NOMO-1 treated with DMSO at 0.1 percent for 48 hours (cell line): ENCODE data around the gene FOLH1.
"Not testable (repeated sequence)": the region's sequence is repeated elsewhere in the genome, so short reads cannot be mapped to it uniquely, and the experiment has no call there.

Experiments
- DNase-seq: peaks from one replicate; lab custom pipeline; 2025; ENCODE audit not compliant: unreplicated experiment; lab: John Stamatoyannopoulos, UW

Gene FOLH1

DNA sequence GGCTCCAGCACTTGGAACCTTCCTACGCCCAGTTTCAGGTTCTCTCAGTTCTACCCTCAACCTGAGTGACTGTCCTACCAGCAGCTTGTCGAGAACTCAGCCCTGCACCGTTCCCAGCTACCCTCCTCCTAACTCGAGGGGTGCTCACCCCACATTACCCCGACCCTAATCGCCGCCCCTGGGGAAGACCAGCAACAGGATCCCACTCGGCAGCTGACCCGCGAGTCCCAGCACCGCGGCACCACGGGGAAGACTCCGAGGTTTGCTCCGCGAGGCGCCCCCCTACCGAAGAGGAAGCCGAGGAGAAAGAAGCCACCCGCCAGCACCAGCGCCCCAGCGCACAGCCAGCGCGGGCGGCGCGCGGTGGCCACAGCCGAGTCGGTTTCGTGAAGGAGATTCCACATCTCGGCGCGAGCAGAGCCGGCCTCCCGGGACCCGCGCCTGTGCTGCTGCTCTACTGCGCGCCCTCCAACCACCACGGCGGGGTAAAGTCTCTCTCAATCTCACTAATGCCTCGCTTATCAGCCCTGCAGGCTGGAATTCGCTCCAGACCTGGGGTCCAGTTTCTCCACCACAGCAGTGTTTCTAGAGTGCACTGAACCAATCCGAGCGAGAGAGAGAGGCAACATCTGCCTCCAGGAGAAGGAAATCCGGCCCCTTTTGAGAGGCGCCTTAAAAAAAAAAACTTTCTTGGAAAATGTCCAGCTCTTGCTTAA, at the start of gene FOLH1:
FOLH1 (minus strand) TSS at position 597 of the 716 bp plus-strand sequence; CDS start at position 404, 193 bp downstream.
- no peak for DNase-seq

GRCh38 chr11:49255148-49255547, 46.7 kb upstream of the FOLH1 start:
- not testable (repeated sequence) for DNase-seq

GRCh38 chr11:49251212-49251611, 42.8 kb upstream of the FOLH1 start:
- DNase-seq = not testable (repeated sequence)

GRCh38 chr11:49250398-49251115, 42.2 kb upstream of the FOLH1 start:
- DNase-seq = not testable (repeated sequence)

- DNase-seq = not testable (repeated sequence)
These were observed 41.0 kb upstream of the FOLH1 start for GRCh38 chr11:49249363-49249762.

GRCh38 chr11:49233685-49234084, 25.3 kb upstream of the FOLH1 start:
- not testable (repeated sequence) for DNase-seq

DNA sequence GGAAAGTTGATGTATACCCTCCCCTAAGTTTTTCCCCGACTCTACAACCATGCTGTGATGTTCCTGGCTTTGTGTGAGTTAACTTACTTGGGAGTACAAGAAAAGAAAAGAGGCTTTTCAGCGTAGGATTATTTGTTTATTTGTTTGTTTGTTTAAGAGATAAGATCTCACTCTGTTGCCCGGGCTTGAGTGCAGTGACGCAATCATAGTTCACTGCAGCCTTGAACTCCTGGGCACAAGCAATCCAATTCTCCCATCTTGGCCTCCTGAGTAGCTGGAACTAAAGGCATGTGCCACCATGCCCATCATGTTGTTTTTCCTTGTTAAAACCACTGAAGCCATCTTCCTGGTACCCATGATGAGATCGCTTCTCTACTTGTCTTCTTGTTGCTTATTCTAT, 24.6 kb upstream of the FOLH1 start:
- DNase-seq = not testable (repeated sequence)

GRCh38 chr11:49231725-49232124, 23.3 kb upstream of the FOLH1 start:
- not testable (repeated sequence) for DNase-seq

- not testable (repeated sequence) for DNase-seq
These were observed 22.1 kb upstream of the FOLH1 start for GRCh38 chr11:49230534-49230933.

- not testable (repeated sequence) for DNase-seq
These were observed 21.6 kb upstream of the FOLH1 start for GRCh38 chr11:49230001-49230400.

- DNase-seq = not testable (repeated sequence)
These were observed 20.7 kb upstream of the FOLH1 start for GRCh38 chr11:49229136-49229535.

DNA sequence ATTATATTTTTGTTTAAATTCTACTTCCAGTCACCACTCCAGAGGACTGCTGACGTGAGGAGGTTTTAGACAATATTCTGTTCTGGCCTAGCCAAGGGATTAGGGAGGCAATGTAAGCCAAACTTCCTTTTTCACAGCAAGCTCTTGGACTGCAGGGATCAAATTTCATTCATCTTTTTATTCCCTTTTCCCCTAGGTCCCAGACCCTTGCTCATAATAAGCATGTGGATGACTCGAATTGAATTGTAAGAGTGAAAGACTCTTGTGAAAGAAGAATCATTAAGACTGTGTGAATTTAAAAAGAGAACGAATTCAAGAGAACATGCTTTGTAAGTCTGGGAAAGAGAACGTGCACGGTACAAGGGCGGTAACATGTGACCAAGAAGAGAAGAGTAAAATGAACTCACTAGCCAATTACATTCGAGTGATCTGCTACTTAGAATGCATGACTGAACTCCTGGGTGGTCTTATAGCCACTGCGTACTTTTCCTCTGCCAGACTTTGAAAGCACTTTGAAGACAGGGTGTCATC, 16.9 kb upstream of the FOLH1 start:
- not testable (repeated sequence) for DNase-seq

GRCh38 chr11:49221112-49221511, 12.7 kb upstream of the FOLH1 start:
- DNase-seq = no peak

DNA sequence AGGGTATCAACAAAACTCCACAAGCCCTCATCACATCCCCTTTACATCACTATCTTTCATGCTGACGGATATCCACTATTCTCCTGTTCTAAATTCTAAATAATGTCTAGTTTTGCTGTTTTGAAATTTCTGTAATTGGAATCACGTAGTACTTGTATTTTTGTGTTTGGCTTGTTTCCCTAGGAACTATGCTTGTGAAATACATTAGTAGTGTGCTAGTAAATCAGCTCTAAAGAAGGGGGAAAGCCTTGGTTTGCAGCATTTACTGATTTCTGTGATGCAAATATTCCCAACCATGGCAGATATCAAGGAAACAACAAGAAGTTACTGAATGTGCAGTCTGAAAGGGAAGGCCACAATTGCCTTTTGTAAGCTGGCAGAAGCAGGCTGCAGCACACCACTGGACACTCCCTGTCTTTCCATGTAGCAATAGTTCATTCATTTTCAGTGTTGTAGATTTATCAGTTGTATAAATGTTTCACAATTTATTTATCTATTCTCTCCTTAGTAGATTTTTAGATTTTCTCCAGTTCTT, 4.7 kb upstream of the FOLH1 start:
- DNase-seq = no peak

GRCh38 chr11:49206999-49207398, 1.4 kb downstream of the FOLH1 start:
- DNase-seq = not testable (repeated sequence)

GRCh38 chr11:49202287-49202976, 6.0 kb downstream of the FOLH1 start:
- DNase-seq = no peak

- not testable (repeated sequence) for DNase-seq
These were observed 11.6 kb downstream of the FOLH1 start for GRCh38 chr11:49196775-49197174.

DNA sequence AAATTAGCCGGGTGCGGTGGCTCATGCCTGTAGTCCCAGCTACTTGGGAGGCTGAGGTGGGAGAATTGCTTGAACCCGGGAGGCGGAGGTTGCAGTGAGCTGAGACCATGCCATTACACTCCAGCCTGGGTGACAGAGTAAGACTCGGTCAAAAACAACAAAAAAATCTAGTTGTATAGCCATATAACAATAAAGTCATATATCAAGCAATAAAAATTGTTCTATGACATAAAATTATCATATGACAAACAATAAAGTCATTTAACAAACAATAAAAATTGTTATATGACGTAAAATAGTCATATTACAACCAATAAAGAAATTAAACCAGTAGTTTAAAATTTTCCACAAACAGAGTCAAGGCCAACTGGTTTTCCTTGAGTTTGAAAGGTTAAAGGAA, 12.4 kb downstream of the FOLH1 start:
- not testable (repeated sequence) for DNase-seq

DNA sequence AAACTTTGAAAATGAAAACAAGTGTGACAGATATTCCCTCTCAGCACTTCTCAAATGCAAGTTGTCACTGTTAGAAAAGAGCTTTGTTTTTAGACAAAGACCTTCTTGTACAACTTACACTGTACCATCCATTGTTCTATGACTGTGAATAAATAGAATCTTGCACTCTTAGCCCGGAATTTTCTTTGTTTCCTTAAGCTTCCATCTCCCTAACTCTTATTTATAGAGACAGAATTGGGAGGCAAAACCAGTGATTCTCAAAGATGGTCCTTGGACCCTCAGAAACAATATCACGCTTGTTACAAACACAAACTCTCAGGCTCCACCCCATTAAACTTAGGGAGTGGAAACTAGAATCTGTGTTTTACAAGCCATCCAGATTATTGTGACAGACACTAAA, 18.1 kb downstream of the FOLH1 start:
- DNase-seq = not testable (repeated sequence)

GRCh38 chr11:49186225-49186624, 22.2 kb downstream of the FOLH1 start:
- not testable (repeated sequence) for DNase-seq

DNA sequence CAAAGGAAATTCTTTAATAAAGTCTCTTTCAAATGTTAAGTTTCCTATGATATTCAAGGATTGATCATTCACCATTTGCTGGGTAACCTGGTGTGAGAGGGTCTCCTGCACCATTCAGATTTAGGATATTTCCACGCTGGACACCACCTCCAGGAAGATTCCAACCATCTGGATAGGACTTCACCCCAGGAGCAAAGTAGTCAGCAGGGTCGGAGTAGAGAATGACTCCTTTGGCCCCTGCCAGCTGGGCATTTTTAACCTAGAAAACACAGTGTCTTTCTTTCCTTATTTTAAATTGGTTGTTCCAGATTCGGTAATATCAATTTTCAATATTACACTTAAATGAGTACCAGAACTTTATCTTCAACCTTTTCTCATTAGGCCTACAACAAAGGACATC, 22.8 kb downstream of the FOLH1 start:
- not testable (repeated sequence) for DNase-seq
